Testis (tissue), 2 donors: ENCODE data around the gene GLS.

ENCODE experiments used
- CTCF ChIP-seq, 3 experiments: fragments of 450-650 bp in 2 of 3; fragments of 200-600 bp in 1 of 3; sonication (generic) in 1 of 3; IDR thresholded peaks; one replicate each; pipeline ENCODE4 v1.5.1; 2016 to 2019; ENCODE audit warnings: antibody characterized with exemption in 3 of 3, mild to moderate bottlenecking in 2 of 3, moderate library complexity in 1 of 3
- POLR2A ChIP-seq: fragments of 450-650 bp; IDR thresholded peaks from one replicate; pipeline ENCODE4 v1.6.1; 2017; ENCODE audit warnings: antibody characterized with exemption, mild to moderate bottlenecking, moderate library complexity

DNA sequence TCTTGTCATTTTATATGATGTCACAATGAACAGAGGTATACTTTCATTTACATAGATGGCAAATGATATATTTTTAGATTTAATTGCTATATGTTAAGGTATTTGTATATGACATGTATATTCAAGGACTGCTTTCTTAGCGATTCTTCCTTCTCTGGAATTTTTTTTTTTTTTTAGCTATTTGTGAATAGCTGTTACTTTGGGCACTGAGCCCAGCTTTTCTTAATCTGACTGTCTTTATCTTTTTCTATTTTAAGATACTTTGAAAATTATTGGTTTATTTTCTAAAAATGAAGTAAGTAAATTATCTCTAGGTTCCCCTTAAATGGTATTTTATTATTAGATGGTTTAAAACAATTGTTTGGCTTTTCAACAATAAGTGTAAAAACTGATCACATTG, 4.0 kb upstream of the GLS start:
- TF ChIP-seq CTCF (IDR thresholded peaks at IDR 0.05) (no peak), POLR2A (no peak)
